Caco-2 (cell line): ENCODE measurements around the gene MYADM. TPM values are rescaled to one million over a fixed set of nuclear protein-coding genes. Genes with fewer than 3 reads are reported as not detected.
"Not testable (repeated sequence)": the region's sequence is repeated elsewhere in the genome, so short reads cannot be mapped to it uniquely, and the experiment has no call there.

Experiments
- BruUV-seq: library from RNA; stranded (reverse); fragments of 400-500 nt; replicated peaks from 2 replicates; lab custom pipeline; 2021; lab: Mats Ljungman, UMichigan
- CTCF ChIA-PET: fragments of 300-600 bp; sonication (Branson Sonifier 250); formaldehyde crosslinking; loops from one replicate; lab custom pipeline; 2022; ENCODE audit warnings: antibody characterized with exemption; lab: Charles Lee
- POLR2A ChIA-PET: fragments of 300-600 bp; sonication (Branson Sonifier 250); formaldehyde crosslinking; loops from one replicate; lab custom pipeline; 2022; ENCODE audit warnings: antibody characterized with exemption; lab: Charles Lee
- DNase-seq, 2 experiments: peaks; one replicate each; pipeline versions ENCODE4 v3.0.0 to v3.0.0-alpha.2; 2020 to 2022
- H3K27me3 ChIP-seq: replicated peaks from 2 replicates; pipeline ENCODE4 v1.6.0; 2011; ENCODE audit warnings: low read length; ENCODE audit not compliant: control insufficient read depth, insufficient read depth
- H3K36me3 ChIP-seq: 2 replicates; pipeline ENCODE4 v1.5.1; 2011; ENCODE audit warnings: low read length; ENCODE audit not compliant: control insufficient read depth, insufficient read depth
- H3K4me1 ChIP-seq: fragments of 250-450 bp; sonication (Bioruptor Pico); 2 replicates; pipeline ENCODE4 v1.5.1; 2020; ENCODE audit warnings: mild to moderate bottlenecking
- H3K4me3 ChIP-seq: 2 replicates; pipeline ENCODE4 v1.5.1; 2011; ENCODE audit warnings: low read depth, mild to moderate bottlenecking, control low read depth, low read length
- H3K9me3 ChIP-seq: fragments of 250-450 bp; sonication (Bioruptor Pico); 2 replicates; pipeline ENCODE4 v1.5.1; 2020; ENCODE audit warnings: mild to moderate bottlenecking, moderate library complexity
- H3K27ac Mint-ChIP-seq: one replicate; pipeline ENCODE4 v1.8.0; 2022; ENCODE audit warnings: mixed read lengths; ENCODE audit not compliant: unreplicated experiment
- H3K27me3 Mint-ChIP-seq: one replicate; pipeline ENCODE4 v1.8.0; 2022; ENCODE audit warnings: mixed read lengths; ENCODE audit not compliant: insufficient read depth, unreplicated experiment
- H3K36me3 Mint-ChIP-seq: one replicate; pipeline ENCODE4 v1.8.0; 2022; ENCODE audit warnings: mild to moderate bottlenecking, mixed read lengths; ENCODE audit not compliant: insufficient read depth, unreplicated experiment
- H3K4me1 Mint-ChIP-seq: one replicate; pipeline ENCODE4 v1.8.0; 2022; ENCODE audit warnings: low read depth, mixed read lengths; ENCODE audit not compliant: unreplicated experiment
- H3K4me3 Mint-ChIP-seq: one replicate; pipeline ENCODE4 v1.8.0; 2022; ENCODE audit warnings: mild to moderate bottlenecking, moderate library complexity, mixed read lengths; ENCODE audit not compliant: unreplicated experiment
- H3K9me3 Mint-ChIP-seq: one replicate; pipeline ENCODE4 v1.8.0; 2022; ENCODE audit warnings: mixed read lengths; ENCODE audit not compliant: unreplicated experiment
- CTCF ChIP-seq, 2 experiments: fragments of 200-600 bp in 1 of 2; IDR thresholded peaks; 1 replicate in 1 of 2; 2 replicates in 1 of 2; pipeline versions ENCODE4 v1.5.1 to v1.8.0; 2011 to 2022; ENCODE audit warnings: antibody characterized with exemption in 1 of 2, control low read depth in 1 of 2, inconsistent platforms in 1 of 2, low read depth in 1 of 2, low read length in 1 of 2, mild to moderate bottlenecking in 1 of 2, moderate library complexity in 1 of 2; ENCODE audit not compliant: insufficient read depth in 1 of 2, severe bottlenecking in 1 of 2, unreplicated experiment in 1 of 2
- intact Hi-C: fragments of 100-400 bp; cut with micrococcal nuclease; formaldehyde crosslinking; loops from one replicate; pipeline ENCODE4 v1.10.0; 2022; ENCODE audit not compliant: unreplicated experiment
- total RNA-seq: library from RNA; stranded (reverse); gene quantifications from 2 replicates; pipeline ENCODE4 v1.2.3, GENCODE V29; 2022

Gene MYADM
- total RNA-seq, 1 experiment from 2014 or later: 115 TPM

- H3K4me3 Mint-ChIP-seq: peak overlapping the region; percentile 97
- H3K27me3 Mint-ChIP-seq: no peaks in the 10 kb centered on the region
- peaks cover 37% of the 10 kb centered on the region for H3K4me1 ChIP-seq
- H3K36me3 Mint-ChIP-seq: peaks cover 70% of the 10 kb centered on the region
- H3K9me3 Mint-ChIP-seq: no peaks in the 10 kb centered on the region
- intact Hi-C loops: loop anchor here (5.0 kb wide), 1 partner anchor 269 kb away; the partner anchor contains the start of gene CNOT3
- peak; percentile 78 to 86 for DNase-seq
- no peaks in the 10 kb centered on the region; the same call in 1 of the 2 replicates for H3K36me3 ChIP-seq
- no peaks in the 10 kb centered on the region for H3K9me3 ChIP-seq
- H3K27me3 ChIP-seq: no peaks in the 10 kb centered on the region
- peak overlapping the region; percentile 100 for H3K27ac Mint-ChIP-seq
- peak overlapping the region; percentile 99 for H3K4me3 ChIP-seq
- ChIA-PET CTCF (interaction anchor here (0.9 to 2.8 kb wide), 6 partner anchors 11 to 162 kb away, joined by 3 to 29 read pairs (median 8); partner anchors contain the start of gene PRKCG), POLR2A (interaction anchor here (0.6 to 2.4 kb wide), 14 partner anchors 8 to 322 kb away, joined by 3 to 37 read pairs (median 4); partner anchors contain the start of genes CNOT3, MBOAT7 and PRKCG)
- TF ChIP-seq CTCF (IDR thresholded peaks at IDR 0.05; ENCODE audit: insufficient read depth in 1 of 2, low read depth in 1 of 2, low read length in 1 of 2, severe bottlenecking in 1 of 2, unreplicated experiment in 1 of 2): no peak
- TSS peak; percentile 52 for BruUV-seq
- peaks cover 38% of the 10 kb centered on the region for H3K4me1 Mint-ChIP-seq
Measured at GRCh38 chr19:53868091-53868891, 608 bp downstream of the MYADM start.

- peak overlapping the region; percentile 99 for H3K4me3 ChIP-seq
- Mint-ChIP-seq H3K9me3 (no peaks in the 10 kb centered on the region), H3K4me3 (peak overlapping the region; percentile 97), H3K36me3 (peaks cover 73% of the 10 kb centered on the region), H3K27me3 (no peaks in the 10 kb centered on the region), H3K4me1 (peaks cover 40% of the 10 kb centered on the region), H3K27ac (peak overlapping the region; percentile 100)
- H3K27me3 ChIP-seq: no peaks in the 10 kb centered on the region
- intact Hi-C loops: loop anchor here (1.0 to 5.0 kb wide), 2 partner anchors 10 to 268 kb away; partner anchors contain the start of gene CNOT3
- BruUV-seq: no TSS peak
- peaks cover 3% of the 10 kb centered on the region for H3K36me3 ChIP-seq
- no peaks in the 10 kb centered on the region for H3K9me3 ChIP-seq
- peaks cover 29% of the 10 kb centered on the region for H3K4me1 ChIP-seq
- CTCF ChIA-PET: interaction anchor here (0.9 to 2.8 kb wide), 4 partner anchors 10 to 161 kb away, joined by 3 to 29 read pairs (median 9); partner anchors contain the start of gene PRKCG
- POLR2A ChIA-PET: interaction anchor here (0.8 to 2.4 kb wide), 3 partner anchors 10 to 268 kb away, joined by 4 to 37 read pairs (median 26); partner anchors contain the start of genes CNOT3 and PRKCG
- TF ChIP-seq CTCF (IDR thresholded peaks at IDR 0.05; ENCODE audit: insufficient read depth in 1 of 2, low read depth in 1 of 2, low read length in 1 of 2, severe bottlenecking in 1 of 2, unreplicated experiment in 1 of 2): peak in 1 of 2 experiments; percentile 25
- peak; percentile 91 to 95 for DNase-seq
Measured at GRCh38 chr19:53868892-53869804, 1.5 kb downstream of the MYADM start.

- H3K27me3 ChIP-seq, H3K9me3 Mint-ChIP-seq, H3K27me3 Mint-ChIP-seq, BruUV-seq, CTCF ChIA-PET, H3K36me3 ChIP-seq, H3K9me3 ChIP-seq, POLR2A ChIA-PET, DNase-seq: not testable (repeated sequence)
- Mint-ChIP-seq H3K4me1 (peaks cover 40% of the 10 kb centered on the region), H3K36me3 (peaks cover 79% of the 10 kb centered on the region), H3K4me3 (peak overlapping the region; percentile 97), H3K27ac (peak overlapping the region; percentile 100)
- intact Hi-C loops: loop anchor here (1.0 to 5.0 kb wide), 2 partner anchors 9 to 267 kb away; partner anchors contain the start of gene CNOT3
- H3K4me1 ChIP-seq: peaks cover 21% of the 10 kb centered on the region
- peak overlapping the region; percentile 99 for H3K4me3 ChIP-seq
Measured at GRCh38 chr19:53869805-53870484, 2.3 kb downstream of the MYADM start.
